Stimulated activated CD4-positive, alpha-beta T cell treated with anti-CD3 and anti-CD28 coated beads, Interleukin-2, amount 100 ng/mL, for 48 hours (primary cell): ENCODE results near the gene KLHL30.

Experiments
- DNase-seq, 2 donors: peaks; one replicate each; pipeline ENCODE4 v3.0.0-alpha.2; 2020

Gene KLHL30

GRCh38 chr2:238151628-238152235 lies 13.3 kb downstream of the KLHL30 start:
- no peak for DNase-seq

- no peak for DNase-seq
These were observed 14.6 kb downstream of the KLHL30 start for GRCh38 chr2:238152771-238153688.

GRCh38 chr2:238154570-238154969 lies 16.1 kb downstream of the KLHL30 start:
- DNase-seq: no peak

- no peak for DNase-seq
These were observed 16.7 kb downstream of the KLHL30 start for GRCh38 chr2:238155051-238155760.

GRCh38 chr2:238155761-238156694 lies 17.6 kb downstream of the KLHL30 start:
- no peak for DNase-seq

- DNase-seq: no peak
These were observed 19.1 kb downstream of the KLHL30 start for GRCh38 chr2:238157506-238158017.

GRCh38 chr2:238158018-238158508 lies 19.6 kb downstream of the KLHL30 start:
- no peak for DNase-seq

GRCh38 chr2:238158509-238159070 lies 20.1 kb downstream of the KLHL30 start, which contains the start of gene ERFE:
Gene ERFE, plus strand, starts transcription at chr2:238158970. Its CDS starts 38 bp downstream, at chr2:238159008.
- peak; percentile 46 to 64 for DNase-seq

- no peak for DNase-seq
These were observed 20.6 kb downstream of the KLHL30 start for GRCh38 chr2:238159071-238159539.

GRCh38 chr2:238159661-238160205 lies 21.3 kb downstream of the KLHL30 start:
- DNase-seq: no peak

GRCh38 chr2:238160206-238161129 lies 22.0 kb downstream of the KLHL30 start:
- no peak for DNase-seq

- no peak for DNase-seq
These were observed 23.0 kb downstream of the KLHL30 start for GRCh38 chr2:238161291-238162051.

- no peak for DNase-seq
These were observed 23.9 kb downstream of the KLHL30 start for GRCh38 chr2:238162251-238162845.

- no peak for DNase-seq
These were observed 24.5 kb downstream of the KLHL30 start for GRCh38 chr2:238162846-238163441.

- no peak for DNase-seq
These were observed 25.2 kb downstream of the KLHL30 start for GRCh38 chr2:238163481-238164198.

GRCh38 chr2:238164906-238165287 lies 26.4 kb downstream of the KLHL30 start:
- no peak for DNase-seq

- no peak for DNase-seq
These were observed 26.9 kb downstream of the KLHL30 start for GRCh38 chr2:238165288-238165921.
